ENCODE measurements around the gene SNX8.

Gene SNX8

DNA sequence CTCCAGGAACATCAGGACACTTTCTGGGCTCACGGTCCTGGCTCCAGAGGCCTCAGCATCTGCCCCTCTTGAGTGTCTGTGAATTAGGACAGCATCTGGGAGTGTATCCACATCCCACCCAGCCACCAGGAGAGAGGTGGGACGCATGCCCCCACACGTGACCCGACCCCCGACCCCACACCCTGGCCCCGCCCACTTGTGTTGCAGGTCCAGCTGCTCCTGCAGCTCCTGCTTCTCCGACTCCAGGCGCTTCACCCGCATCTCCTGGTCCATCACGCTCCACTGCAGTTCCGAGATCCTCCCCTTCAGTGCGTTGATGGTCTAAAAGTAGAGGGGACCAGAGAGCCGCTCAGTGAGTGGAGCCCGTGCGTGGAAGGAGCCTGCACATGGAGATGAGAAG, 95.1 kb downstream of the SNX8 start:
- no peak for DNase-seq

DNA sequence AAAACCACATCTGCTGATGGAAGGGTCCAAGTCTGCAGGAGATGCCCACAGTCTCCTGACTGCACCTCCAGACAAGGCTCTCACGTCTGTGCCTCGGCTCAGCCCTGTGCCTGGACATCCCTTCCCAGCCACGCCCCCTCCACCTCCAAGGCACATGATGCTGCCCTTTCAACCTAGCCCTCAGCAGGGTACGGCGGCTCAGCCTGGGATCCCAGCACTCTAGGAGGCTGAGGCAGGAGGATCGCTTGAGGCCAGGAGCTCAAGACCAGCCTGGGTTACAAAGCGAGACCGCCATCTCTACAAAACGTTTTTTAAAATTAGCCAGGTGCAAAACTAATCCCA, 95.8 kb downstream of the SNX8 start:
- DNase-seq = no peak

DNA sequence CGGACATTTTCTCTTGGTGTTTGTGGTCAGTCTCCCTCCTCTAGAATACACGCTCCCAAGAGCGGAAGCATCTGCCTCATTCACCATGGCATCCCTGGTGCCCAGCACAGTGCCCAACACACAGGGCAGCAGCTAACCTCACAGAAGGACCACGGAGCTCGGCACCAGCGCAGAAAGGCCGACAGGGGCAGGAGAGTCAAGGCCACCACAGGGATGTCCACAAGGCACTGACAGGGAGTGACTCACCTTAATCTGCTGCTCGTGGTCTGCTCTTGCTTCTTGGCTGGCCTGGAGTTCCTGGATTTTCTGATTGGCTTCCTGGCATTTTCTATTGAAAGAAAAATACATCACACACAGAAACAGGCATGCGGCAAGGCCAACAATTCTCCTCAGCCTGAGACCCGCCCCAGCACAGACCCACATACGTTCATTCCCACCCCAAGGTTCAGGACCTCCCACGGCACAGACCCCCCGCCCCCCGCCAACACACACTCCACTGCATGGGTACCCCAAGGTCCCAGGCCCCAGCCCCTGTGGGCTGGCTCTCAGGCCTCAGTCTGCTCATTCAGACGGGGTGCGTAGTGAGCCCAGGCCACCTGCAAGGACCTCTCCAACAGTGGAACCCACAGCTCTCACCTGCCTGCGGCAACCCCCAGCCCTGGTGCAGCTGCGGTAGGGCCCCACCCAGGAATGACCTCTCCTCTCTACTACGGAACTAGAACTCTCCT, 96.4 kb downstream of the SNX8 start:
- DNase-seq = no peak

DNA sequence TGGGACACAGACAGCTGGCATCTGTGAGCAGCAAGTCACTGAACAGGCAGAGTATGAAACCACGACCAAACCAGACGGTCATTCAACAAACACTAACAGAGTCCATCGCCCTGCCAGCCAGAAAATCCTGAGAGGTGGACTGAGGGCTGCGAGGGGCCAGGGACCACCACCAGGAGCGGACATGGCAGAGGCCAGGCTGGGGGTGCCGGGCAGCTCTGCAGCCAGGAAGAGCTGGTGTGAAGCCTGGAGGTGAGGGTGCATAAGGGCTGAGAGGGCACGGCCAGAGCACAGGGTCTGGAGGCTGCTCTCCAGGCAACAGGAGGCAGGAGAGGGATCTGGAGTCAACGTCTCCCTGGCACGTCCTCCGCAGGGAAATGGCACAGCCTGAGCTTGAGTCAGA, 97.0 kb downstream of the SNX8 start:
- DNase-seq = no peak

DNA sequence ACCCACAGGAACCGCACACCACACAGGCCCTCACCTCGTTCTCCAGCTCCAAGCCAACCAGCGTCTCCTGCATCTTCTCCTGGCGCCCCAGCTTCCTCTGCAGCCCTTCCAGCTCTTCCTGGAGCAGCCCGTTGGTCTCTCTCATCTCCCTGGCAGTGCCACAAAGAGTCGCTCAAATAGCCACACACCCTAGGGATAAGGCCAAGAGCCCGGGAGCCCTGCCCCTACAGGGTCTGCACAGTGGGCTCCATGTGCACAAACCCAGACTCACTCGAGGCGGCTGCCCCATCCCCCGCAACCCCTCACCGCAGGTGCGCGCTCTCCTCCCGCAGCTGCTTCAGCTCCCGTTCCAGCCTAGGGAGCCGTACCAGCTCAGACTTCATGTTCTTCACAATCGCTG, 98.4 kb downstream of the SNX8 start:
- DNase-seq = no peak

DNA sequence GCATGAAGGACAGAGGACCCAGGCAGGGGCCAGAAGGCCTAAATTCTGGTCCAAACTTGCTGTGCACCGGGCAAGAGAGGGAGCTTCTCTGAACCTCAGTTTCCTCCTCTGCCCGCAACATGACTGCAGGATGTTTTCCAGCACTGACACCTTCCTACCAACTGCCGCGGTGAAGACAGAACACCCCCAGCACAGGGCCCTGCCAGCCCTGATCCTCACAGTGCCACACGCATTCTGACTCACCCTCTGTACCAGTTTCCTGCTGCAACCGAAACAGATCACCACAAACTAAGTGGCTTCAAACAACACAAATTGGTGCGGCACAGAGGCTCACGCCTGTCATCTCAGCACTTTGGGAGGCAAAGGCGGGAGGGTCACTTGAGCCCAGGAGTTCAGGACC, 99.6 kb downstream of the SNX8 start:
- no peak for DNase-seq

DNA sequence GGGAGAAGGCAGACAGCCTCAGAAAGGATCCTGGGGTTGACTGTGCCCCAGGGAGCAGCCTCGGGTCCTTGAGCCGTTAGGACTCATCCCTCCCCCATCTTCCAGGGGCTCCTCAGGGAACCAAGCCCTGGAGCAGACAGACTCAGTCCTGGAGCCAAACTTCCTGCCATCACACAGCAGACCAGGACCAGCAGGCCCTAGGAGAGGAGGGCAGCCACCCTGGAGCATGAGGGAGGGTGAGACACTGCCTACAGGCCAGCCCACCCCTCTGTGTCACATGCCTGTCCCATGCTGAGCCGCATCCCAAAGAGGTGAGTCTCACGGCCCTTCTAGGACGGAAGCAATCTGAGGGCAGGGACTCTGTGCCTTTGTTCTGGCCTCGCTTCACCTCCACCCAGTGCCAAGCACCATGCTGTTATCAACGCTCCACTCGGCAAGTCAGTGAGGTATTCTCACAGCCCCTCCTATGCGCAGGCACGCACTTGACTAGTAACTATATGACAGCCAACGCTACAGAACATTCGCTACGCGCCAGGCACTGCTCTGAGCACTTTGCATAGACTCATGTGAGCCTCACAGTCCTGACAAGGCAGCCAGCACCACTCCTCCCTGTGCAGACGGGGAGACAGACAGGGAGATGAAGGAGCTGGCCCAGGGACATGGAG, 100.6 kb downstream of the SNX8 start:
- no peak for DNase-seq

DNA sequence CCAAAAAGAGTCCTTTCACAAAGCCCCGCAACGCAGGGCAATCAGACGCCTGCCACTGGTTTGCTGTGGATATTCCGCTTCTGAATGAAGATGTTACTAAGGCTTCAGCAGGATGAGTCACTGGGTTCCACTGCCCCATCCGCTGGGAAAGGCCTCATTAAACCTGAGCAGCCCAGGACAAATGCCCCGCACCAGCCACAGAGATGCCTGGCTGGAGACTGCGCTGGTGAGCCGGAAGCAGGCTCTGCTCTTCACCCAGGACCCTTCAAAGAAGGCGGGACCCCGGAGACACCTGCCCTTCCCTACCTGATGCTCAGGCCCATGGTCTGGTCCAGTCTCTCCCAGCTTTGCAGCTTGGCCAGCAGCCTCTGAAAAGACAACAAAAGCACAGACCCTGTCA, 101.3 kb downstream of the SNX8 start:
- DNase-seq = no peak

DNA sequence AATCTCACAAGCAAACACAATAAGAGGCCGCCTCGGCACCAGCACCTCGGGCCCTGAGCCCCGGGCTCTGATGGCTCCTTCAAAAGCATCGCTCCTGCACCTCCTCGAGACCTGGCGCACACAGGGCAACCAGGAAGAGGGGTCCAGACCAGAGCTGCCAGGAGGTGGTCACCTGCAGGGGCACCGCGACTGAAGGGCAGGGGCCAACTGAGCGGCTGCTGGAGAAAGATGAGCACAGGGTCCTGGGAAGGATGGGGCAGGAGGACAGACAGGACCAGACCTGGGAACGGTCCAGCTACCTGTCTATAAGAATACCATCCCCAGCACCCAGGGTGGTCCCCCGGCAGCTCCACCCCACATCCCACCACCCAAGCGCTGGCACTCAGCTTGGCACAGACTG, 102.3 kb downstream of the SNX8 start:
- no peak for DNase-seq

DNA sequence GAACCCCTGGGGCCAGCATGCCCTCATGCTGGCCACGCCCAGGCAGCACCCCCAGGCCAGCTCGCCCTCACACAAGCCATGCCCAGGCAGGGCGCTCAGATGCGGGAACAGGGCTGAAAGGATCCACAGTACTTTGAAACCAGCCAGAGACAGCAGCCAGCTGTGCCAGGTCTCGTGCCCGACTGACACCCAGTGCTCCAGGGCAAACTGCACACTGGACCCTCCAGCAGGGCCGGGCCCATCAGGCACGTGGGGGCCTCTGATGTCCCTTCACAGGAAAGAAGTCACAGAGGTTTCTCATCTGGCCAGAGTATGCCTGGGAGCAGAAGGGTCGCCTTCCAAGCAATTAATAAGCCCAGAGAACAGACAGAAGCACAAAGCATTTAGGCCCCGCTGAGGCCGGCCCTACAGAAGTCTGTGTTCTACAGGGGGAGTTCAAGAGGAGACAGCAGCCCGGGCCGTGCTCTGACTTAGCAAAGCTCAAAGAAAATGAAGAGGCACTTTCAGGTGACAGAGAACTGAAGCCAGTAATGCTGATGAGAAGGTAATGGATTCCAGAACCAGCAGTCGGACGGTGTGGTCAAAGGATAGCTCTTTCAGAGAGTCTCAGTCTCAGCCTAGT, 102.9 kb downstream of the SNX8 start:
- no peak for DNase-seq

DNA sequence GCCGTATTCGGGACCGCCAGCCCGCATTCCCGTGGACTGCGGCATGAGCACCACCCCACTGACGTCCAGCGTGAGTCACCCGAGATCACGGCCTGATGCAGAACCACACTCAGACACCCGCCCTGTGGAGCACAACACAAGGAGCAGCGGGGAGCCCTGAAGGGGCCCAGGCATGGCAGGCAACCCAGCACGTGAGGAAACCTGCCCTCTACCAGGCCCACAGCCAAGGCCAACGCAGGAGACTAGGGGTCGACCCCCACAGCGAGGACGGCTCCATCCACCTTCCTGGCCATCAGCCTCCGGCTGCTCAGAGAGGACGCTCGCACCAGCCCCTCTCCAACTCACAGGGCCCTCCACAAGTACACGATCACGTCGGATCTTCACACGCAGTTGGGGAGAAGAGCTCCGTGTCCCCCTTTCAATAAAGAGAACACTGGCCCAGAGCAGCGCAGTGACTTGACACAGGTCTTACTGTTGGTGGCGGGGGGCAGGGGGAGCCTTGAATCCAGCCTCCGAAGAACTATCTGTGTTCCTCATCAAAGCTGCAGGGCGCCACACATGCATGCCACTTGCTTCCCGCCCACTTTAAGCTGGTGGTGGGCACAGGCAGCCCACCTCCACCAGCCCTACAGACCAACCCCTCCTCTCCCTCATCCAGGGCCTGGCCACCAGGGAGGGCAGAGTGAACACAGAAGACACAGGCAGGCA, 103.5 kb downstream of the SNX8 start:
- DNase-seq = no peak

DNA sequence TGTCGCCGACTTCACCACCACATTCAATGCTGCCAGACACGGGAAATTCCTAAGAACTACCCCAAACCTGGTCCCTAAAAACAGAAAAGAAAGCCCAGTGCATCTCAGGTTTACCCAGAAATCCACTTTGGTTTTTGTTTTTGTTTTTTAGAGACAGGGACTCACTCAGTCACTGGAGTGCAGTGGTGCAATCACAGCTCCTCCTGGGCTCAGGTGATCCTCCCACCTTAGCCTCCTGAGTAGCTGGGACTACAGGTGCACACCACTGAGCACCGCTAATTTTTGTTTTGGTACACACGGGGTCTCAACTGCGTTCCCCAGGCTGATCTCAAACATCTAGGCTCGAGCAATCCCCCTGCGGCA, 104.3 kb downstream of the SNX8 start:
- DNase-seq = no peak

DNA sequence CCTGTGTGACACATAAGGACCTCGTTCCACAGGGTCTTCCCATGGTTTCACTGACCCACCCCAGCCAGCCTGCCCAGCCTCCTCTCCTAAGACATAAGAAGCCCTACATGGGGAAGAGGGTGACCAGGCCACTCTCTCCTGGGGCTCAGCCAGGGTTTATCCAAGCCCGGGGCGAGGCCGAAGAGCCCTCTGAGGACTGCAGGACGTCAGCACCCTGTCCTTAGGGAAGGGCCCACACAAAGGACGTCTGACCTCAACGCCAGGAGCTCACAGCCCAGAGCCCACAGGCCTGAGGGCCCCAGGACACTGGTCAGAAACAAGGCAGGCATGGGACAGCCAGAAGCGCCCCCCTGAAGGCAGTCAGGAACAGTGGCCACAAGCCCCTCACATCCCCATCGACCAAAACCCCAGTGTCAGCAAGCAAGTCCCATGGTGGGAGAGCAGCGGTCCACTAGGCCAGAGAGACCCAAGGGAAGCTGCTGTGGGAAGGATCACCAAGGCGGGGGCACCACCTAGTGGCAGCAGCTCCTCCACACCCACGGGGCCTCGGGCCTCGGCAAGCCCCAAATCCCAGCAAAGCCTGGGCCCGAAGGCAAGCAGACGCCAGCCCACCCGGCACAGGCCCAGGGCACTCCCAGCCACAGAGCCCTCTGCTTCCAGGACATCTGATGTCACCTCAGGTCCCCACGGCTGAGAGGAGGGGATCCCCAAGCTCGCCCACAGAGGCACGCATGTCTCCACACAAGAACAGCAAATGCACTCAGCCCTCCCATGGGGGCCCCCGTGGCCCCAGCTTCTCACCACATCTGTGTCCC, 104.9 kb downstream of the SNX8 start:
- DNase-seq = peak; percentile 6

DNA sequence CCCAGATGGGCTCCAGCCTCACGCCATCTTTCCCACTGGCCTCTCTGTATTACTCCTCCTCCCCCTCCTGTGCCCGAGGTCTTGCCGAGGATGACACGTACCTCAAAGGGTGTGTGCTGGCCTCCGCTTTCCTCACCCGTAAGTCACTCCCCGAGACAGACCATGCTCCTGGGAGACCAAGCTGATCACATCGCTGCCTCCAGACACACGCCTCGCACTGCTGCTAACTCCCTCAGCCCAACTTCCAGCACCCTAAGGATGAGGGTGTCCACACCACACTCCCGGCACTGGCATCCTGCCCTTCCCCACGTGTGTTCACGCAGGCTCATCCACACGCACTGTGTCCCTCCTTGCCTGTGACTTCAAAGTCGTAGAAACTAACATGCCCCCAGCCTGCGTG, 105.5 kb downstream of the SNX8 start:
- DNase-seq = no peak

DNA sequence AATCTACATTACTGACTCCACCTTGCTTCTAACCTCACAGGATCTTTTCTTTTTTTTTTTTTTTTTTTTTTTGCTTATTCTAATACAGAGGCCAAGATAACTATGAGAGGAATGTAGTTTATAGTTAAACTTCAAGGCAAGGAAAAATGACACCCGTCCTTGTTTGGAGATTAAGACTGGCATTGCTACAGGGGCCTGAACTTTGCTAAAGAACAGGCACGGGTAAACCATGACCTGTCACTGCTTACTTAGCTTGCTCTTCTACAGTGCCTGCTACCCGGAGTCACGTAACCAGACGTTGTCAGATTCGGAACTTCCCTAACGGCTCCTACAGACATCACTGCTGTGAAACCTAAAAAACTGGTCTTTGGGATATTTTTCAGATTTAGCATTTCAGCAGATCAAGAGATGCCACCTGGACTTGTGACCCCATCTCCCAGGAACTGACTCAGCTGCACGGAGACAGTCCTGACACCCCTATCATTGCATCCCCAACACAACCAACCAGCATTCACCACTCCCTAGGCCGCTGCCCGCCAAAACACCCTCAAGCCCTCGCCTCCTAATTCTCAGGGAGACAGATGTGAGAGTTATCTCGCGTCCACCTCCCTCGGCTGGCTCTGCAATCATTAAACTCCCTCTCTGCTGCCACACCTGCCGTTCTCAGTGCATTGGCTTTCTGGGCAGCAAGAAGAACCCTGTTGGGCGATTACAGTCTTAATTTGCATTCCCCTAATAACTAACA, 109.0 kb downstream of the SNX8 start:
- no peak for DNase-seq

DNA sequence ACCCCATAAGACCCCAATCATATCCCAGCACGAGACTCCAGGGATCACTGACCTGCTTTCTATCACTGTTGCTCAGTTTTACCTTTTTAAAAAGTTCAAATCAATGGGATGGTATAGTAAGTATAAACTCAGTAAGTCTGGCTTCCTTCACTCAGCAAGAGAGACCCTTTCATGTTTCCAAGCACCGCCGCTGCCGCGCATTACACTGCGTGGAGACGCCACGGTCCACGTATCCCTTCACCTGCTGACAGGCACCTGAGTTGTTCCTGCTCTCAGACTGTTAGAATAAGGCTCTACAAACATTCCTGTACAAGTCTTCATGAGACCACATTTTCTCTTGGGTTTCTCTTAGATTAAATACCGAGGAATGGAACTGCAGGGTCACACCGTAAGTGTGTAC, 109.8 kb downstream of the SNX8 start:
- no peak for DNase-seq

DNA sequence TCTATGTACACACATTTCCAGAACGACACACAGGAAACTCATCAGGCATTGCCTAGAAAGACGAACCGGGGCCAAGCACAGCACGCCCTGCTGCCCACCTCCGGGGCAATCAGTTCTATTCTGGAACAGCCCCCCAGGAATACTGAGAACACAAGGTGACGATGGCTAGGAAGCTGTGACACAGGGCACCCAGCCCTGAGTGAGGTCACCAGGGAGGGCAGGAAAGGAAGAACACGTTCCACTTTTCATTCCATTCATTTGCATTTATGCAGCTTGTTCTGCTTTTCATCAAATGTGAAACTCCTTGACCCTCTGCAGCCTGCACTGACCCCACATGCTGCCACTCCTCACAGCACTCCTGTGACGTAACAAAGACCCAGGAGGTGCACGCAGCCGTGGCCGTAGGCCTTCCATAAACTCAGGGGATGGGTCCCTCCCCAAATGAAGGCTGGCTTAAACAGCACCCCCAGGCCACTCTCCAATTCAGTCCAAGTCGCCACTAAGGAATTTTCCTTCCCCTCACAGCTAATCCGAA, 110.4 kb downstream of the SNX8 start:
- DNase-seq = no peak

DNA sequence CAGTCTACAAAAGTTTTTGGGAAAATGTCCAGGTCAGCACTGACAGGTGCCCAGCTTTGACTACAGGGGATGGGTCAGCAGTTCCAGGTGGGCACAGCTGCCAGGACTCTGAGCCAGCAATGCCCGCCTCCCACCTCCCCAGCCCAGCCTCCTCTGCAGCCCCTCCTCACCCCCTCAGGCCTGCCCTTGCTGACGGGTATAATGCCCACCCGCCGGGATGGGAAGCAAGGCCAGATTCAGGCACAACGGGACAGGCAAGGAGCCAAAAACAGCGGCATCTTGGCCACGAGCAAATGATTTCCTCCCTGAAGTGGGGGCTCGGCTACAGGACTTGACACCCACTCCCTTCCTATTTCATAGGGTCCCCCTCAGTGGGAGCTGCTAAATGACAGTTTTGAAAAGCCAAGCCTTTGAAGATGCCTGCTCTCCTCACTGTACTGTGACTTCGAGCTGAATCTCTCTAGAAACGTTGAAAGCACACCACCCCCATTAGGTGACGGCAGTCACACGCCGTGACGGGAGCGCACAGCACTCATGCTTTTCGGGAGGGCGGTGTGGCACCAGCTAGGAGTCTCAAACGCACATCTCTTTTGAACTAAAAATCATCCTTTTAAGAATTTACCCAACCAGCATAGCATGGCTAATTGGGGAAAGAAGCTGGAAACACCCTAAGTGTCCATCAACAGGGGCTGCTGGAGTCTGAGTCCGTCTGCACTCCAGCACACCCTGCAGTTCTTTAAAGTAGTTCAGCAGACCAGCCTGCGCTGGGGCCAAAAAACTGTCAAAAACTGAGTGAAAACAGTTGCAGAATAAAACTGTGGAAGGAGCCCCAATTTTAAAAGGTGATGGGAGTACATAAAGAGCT, 111.1 kb downstream of the SNX8 start:
- DNase-seq = no peak

DNA sequence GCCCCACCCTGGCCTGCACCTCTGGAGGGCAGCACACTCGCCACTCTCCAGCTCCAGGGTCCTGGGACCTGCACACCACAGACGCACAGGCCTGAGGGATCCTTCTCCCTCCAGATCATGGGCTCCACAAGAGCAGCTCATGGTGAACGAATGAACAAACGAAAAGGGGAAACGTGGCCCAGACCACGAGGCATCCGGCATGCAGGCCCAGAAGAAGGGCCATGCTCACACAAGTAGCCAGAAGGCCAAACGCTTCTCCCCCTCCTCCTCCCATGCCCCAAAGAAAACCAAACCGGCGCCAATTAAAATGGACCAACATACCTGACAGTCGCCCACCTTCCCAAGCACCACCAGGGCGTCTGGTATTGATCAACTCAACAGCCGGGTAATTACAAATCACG, 111.9 kb downstream of the SNX8 start:
- no peak for DNase-seq
